Stimulated activated CD8-positive, alpha-beta memory T cell treated with anti-CD3 and anti-CD28 coated beads, Interleukin-4, amount 100 ng/mL, for 24 hours (primary cell): ENCODE data around the gene SH3BGRL2.
A peak's percentile ranks its signal among the peaks of the same experiment; 100 is the strongest.

ENCODE experiments used
- DNase-seq: peaks from one replicate; pipeline ENCODE4 v3.0.0-alpha.2; 2020; ENCODE audit warnings: low read depth

SH3BGRL2 gene

DNA sequence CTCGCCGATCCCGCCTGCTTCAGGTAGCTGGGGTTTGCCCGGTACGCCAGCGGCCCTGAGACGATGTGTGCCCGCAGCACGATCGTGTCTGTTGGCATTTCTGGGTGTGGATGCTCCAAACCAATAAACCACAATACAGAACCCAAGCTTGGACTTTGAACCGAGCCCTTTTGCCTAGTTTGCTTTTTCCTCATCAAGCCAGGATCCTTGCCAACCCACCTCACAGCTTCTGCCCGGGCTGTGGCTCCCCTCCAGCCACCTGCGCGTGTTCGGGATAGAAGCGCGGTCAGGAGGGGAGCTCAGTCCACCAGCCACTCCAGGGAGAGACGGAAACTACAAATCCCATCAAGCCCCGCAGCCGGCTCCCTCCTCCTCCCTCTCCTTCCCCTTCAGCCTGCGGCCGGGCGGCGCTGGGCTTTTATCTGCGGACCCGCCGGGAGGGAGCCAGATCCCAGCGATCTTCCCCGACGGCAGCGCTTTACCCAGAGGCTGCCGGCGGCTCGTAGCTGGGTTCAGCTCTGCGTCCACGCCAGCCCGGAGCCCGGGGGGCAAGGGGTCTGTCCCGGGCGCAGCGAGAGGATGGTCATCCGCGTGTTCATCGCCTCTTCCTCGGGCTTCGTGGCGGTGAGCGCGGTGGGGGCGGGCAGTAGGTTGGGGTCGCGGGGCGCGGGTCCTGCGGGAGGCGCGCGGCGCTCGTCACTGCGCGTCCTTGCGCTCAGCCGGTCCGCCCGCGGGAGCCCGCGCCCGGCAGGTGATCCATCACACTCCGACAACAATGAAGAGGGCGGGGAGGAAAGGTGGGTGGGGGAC lies at the start of gene SH3BGRL2:
Gene SH3BGRL2, plus strand, starts transcription at position 447 of the 810 bp plus-strand sequence. Its CDS starts 133 bp downstream, at position 580.
- peak; percentile 26 for DNase-seq

DNA sequence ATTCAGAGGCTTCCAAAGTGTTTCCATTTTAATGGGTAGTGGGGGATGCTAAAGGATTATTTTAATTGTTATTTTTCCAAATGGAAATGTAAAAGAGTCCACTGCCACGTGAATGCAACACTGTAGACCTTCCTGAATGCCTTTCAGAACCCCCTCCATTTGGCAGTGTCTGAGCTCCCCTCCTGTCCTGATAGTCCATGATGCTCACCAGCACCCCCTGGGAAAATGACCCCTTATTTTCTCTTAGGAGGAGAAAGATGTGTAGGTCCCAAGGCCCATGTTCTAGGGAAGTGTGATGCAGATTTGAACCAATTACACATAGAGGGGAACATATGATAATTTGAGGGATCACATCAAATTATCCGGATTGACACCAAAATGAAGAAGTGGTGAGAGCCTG lies 46.8 kb upstream of the SH3BGRL2 start:
- DNase-seq: no peak

- DNase-seq: no peak
Observed at GRCh38 chr6:79586548-79586947, 44.6 kb upstream of the SH3BGRL2 start.

DNA sequence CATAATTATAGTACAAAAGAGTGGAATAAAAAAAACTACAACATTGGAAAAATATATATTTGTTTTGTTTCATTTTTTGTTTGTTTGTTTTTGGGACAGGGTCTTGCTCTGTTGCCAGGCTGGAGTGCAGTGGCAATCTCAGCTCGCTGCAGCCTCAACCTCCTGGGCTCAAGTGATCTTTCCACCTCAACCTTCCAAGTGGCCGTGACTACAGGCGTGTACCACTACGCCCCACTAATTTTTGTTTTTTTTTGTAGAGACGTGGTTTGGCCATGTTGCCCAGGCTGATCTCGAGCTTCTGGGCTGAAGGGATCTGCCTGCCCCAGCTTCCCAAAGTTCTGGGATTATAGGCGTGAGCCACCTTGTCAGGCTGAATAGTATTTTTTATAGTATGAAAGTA lies 41.4 kb upstream of the SH3BGRL2 start:
- DNase-seq: no peak

GRCh38 chr6:79597155-79597554 lies 34.0 kb upstream of the SH3BGRL2 start:
- no peak for DNase-seq

DNA sequence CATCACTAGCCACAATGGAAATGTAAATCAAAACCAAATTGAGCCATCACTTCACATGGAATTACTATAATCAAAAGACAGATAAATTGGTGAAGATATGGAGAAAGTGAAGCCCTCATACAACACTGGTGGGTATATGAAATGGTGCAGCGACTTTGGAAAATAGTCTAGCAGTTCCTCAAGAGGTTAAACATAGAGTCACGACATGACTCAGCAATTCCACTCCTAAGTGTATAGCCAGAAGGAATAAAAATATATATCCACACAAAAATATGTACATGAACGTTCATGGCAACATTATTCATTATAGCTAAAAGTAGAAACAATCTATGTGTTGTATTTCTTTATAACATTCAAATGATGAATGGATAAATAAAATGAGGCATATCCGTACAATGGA lies 33.1 kb upstream of the SH3BGRL2 start:
- DNase-seq: no peak

DNA sequence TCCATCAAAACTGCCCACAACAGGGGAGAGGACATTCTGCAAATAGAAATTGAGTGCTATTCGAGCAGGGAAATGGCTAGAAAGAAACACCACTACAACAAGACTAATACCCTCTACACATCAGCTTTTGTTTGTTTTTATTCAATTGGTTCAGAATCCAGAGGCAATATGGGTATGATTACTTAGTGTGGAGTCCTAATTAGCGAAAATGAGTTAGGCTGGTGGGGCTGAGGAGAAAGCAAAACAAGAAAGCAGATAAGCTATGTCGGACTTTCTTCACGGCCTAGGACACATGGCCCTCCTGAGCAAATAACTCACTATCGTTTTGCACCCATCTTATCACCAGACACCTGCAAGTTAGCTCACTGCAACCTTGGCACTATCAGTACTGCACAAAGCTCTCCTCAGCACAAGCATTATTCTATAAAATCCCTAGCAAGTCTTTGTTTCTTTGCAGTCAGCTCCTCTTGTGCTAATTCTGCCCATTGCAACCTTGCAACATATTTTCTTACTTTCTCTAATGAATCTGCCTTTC lies 31.3 kb upstream of the SH3BGRL2 start:
- no peak for DNase-seq

DNA sequence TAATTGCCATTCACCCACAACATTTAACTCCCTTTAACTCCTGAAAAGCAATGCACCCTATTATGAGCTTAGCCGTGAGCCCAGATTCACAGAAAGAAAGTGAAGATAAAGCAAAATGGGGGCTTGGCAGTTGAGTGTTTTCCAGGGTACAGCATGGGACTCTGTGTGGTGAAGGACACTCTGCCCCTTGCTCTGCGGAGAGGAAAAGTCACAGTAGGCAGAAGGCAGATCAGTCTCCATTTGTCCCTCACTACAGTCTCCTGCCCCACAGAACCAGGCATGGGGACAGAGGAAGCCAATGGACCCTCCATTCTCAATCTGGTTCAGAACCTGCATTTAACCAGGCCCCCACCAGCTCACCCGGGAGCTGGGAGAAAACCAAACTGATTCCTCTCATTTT lies 30.8 kb upstream of the SH3BGRL2 start:
- no peak for DNase-seq

DNA sequence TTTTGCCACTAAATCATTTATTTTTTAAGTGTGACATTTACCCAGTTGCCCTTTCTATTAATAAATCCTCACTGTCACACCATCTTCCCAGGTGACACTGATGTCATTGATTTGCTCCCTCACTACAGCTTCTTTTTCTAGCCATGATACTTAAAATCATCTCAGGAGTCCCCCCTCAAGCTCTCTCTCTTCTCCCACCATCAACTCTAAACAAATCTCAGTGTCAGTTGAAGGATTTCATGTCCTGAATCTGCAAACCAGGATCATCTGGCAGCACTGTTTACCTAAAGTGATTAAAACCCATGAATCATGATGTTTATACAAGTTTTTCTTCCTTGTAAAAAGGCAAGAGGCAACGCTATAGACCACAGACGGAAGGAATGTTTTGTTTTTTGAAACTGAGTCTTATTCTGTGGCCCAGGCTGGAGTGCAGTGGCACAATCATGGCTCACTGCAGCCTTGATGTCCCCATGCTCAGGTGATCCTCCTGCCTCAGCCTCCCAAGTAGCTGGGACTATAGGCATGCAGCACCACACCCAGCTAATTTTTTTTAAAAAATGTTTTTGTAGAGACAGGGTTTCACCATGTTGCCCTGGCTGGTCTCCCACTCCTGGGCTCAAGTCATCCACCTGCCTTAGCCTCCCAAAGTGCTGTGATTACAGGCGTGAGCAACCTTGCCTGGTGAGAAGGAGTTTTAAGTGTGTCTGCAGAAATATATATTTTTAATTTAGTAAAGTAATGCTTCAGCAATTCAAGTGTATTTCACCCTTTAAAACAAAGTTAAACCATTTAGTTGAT lies 30.1 kb upstream of the SH3BGRL2 start:
- no peak for DNase-seq

DNA sequence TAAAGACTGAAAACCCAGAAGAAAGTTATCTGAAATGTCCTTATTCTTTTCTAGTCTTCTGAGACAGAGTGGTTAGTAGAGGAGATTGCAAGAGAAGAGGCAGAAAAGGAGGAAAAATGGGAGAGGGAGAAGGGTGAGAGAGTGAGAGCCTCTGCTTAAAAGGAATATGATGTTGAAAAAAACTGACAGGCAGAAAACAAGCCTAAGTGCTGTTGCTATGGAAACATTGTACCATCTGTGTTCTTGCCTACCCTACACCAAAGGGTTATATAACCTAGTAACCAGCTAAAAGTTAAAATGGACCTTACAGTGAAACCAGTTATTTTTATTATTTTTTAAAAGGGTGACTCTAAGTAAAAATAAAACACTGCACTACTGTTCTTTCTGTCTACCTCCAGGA lies 28.3 kb upstream of the SH3BGRL2 start:
- no peak for DNase-seq

DNA sequence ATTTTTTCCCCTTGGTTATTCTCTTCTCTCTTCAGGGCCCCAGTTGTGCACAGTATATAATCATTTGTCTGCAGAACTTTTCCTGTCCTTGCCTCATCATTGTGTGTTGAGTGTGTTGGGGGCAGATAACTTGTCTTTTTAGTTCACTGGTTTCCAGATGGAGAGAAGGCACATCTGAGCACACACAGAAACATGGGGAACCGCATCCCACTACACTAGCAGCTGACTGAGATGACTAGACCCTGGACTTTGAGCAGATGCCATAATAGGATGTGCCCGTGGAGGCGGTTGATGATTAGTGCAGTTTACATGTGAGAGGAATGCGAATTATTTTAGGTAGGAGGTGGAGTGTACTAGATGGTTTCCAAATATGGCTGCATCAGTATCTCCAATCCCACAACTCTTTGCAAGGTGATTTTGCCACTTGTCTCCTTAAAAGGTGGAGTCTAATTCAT lies 26.5 kb upstream of the SH3BGRL2 start:
- no peak for DNase-seq

DNA sequence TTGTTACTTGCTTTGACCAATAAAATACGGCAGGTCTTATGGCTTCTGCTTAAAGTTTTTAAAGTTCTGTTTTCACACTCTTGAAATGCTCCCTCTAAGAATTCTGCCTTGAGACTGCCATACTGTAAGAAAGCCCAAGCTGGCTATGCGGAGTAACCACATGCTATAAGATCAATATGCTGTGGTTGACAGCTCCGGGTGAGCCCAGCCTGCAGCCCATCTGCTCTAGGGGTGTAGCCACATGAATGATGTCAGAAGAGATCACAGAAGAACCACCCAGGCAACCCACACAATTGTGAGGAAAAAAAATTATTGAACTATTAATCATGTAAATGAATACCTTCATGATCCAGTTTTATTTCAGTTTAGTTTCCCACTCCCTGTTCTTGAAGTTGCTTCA lies 26.1 kb upstream of the SH3BGRL2 start:
- DNase-seq: no peak

DNA sequence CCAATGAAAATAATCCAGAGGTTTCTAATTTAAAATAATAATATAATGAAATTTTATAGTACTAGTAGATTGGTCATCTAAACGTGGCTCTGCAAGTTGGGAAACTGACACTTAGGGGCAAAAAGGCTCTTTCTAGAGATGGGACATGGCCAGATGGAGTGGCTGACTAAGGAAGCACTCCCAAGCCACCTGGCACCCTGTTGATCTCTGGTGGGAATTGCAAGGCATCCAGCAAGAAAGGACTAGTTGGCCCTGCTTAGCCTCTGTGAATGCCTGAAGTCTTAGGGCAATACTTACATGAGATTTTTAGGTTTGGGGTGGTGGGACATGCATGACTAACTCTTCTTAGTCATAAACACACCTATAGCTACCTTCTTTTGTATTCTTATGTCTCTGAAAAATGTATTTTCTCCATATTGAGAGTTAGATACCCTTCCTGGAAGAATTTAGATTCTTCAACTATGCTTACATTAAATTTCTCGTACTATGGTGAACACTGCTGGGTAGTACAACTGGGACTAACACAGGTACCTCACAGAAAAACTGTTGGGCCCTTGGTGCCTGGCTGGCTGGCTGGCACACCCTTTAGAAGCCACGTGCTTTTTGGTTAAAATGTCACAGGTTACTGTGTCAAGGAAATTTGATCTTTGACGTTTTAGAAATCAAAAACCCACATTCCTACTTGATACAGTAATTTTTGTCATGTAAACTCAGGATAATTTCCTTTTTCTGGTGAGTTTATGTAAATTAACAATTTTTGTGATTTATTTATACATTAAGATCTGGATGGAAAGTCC lies 25.0 kb upstream of the SH3BGRL2 start:
- DNase-seq: no peak

- DNase-seq: no peak
Observed at GRCh38 chr6:79607000-79607399, 24.1 kb upstream of the SH3BGRL2 start.

DNA sequence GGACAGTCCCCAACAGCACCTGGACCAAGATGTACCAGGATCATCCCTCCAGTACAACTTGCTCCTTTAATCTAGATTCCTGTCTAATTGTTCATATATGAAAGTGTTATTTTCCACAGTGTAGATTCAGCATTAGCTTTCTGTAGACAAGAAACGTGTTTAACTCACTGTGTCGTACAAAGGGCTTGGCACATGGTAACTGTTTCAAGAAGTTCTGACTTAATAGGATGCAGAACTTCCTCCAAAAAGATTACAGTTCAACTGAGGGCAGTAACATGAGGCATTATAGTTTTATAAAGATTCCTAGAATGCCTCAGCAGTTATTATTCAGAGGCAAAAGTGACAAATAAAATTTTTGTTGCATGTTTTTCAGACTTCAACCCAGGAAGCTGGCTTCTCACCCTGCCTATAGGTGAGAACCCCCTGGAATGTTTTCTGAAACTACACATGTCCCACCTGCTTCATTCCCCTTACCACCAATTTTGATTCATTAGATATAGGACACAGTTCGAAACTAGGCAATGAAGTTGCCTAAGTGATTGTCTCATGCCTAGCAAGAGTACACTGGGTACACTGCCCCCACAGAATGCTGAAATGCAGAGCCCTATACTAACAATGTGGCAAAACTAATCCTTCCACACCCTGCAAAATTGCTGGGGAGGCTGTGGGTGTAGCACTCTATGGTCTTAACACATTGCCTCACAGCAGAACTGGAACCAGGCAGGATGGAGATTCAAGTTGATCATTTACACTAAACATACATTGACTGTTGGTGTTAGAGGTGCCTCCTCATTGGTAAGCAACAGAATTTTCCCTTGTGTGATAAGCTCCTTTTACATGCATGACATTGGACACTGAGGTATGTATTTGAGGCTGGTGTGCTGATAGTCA lies 22.6 kb upstream of the SH3BGRL2 start:
- DNase-seq: no peak

DNA sequence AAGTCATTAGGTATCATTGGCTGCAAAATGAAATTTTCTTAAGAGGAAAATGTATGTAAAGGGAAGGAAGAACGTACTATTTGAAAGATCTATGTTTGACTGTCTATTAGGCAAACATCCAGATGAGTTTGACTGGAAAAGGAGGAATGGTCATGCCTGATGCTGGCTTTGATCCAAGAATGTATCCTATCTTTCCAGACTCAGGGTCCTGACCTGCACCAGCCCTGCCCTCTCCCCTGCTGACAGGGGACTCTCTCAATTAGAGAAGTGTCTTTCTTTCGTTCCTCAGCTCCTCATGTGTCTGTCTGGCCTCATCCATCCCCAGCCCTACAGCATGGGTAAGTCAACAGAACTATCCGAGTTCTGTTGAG lies 21.9 kb upstream of the SH3BGRL2 start:
- DNase-seq: no peak

DNA sequence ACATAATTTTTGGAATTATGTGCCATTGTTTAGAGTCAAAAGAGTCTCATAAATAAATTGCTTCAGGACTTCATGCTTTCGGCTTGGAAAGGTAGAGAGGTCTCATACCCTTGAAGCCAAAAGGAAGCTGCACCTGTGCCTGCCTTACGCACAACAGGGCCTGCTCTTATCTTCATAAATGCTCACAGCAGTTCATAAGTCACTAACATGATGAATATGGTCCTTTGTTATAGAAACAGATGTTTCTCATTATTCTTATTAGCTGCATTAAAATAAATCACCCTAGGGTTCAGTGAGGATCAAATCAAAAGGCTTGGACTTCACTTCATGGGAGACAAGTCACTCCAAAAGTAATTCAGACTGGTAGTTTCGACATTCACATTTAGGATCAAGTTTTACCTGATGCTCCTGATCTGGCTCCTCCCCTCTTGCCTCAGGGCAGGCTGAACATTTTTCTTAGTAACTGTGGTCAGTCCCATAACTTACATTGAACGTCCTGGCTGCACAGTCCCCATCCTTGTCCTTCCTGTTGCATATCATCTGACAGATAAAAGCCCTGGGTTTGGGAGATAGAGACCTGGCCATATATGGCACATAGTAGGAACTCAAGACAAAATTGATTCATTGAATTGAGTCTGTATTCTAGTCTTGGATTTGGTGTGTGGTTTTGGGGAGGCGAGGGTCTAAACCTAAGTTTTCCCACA lies 20.7 kb upstream of the SH3BGRL2 start:
- DNase-seq: no peak

- no peak for DNase-seq
Observed at GRCh38 chr6:79612457-79612856, 18.7 kb upstream of the SH3BGRL2 start.

- DNase-seq: no peak
Observed at GRCh38 chr6:79612918-79613317, 18.2 kb upstream of the SH3BGRL2 start.

DNA sequence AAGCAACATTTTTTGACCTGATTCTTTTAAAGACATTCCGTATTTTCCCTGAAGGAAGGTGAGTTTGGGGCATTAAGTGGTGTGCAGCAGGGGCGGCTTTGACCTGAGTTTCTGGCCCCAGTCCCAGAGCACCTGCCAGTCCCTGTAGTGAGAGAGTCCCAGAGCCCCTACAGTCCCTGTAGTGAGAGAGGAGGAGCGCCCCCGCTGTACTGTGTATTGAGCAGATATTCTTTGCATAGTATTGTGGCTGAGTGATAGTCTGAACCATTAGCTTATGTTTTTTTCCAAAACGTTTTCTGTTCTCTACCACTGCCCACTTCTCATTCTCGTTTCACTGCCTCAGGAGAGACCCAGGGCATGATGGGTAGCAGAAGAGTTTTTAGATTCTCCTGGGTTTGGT lies 17.2 kb upstream of the SH3BGRL2 start:
- no peak for DNase-seq
